SK-N-MC (cell line): ENCODE measurements around the gene MCC.

Experiments used
- EZH2 ChIP-seq: fragments of 200-600 bp; sonication (generic); IDR thresholded peaks from one replicate; pipeline ENCODE4 v1.6.1; 2017; ENCODE audit warnings: antibody characterized with exemption
- POLR2AphosphoS5 ChIP-seq: IDR thresholded peaks from 2 replicates; pipeline ENCODE4 v1.6.1; 2012; ENCODE audit warnings: mild to moderate bottlenecking, low read depth, low read length, borderline replicate concordance

DNA sequence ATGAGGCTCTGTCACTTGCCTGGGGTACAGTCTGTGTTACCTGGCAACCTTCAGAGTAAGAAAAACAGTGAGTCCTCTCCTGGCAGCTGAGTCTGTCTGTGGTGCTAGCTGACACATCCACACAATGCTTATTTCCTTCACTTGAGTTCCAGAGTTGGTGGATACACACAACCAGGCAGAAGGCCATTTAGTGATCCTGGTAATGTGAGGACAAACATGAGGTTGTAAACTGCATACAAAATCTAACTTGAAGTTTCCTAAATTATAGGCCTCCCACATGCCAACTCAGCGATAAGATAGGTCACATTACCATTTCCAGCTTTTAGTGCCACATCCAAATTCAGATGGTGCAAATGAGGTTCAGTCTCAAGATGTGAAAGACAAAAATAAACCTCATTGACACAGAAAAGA lies 386.1 kb downstream of the MCC start:
- no peak for TF ChIP-seq POLR2AphosphoS5
- no peak for TF ChIP-seq EZH2
